GM18870 (cell line): ENCODE results near the gene BACH2.
A peak's percentile ranks its signal among the peaks of the same experiment; 100 is the strongest.

Experiments
- ATAC-seq: cut with Tn5 transposase; IDR thresholded peaks from one replicate; pipeline ENCODE4 v1.9.1; 2021; ENCODE audit warnings: moderate library complexity; ENCODE audit not compliant: unreplicated experiment

Gene BACH2

GRCh38 chr6:89952686-89953085, 344.0 kb downstream of the BACH2 start:
- no peak for ATAC-seq

- no peak for ATAC-seq
Measured at GRCh38 chr6:89952105-89952671, 344.5 kb downstream of the BACH2 start.

- ATAC-seq, result no peak
Measured at GRCh38 chr6:89951574-89952104, 345.0 kb downstream of the BACH2 start.

GRCh38 chr6:89950879-89951391, 345.7 kb downstream of the BACH2 start:
- no peak for ATAC-seq

GRCh38 chr6:89950446-89950845, 346.2 kb downstream of the BACH2 start:
- ATAC-seq, result no peak

- no peak for ATAC-seq
Measured at GRCh38 chr6:89948876-89949275, 347.8 kb downstream of the BACH2 start.

- ATAC-seq, result no peak
Measured at GRCh38 chr6:89944826-89945407, 351.7 kb downstream of the BACH2 start.

- ATAC-seq, result no peak
Measured at GRCh38 chr6:89944181-89944755, 352.4 kb downstream of the BACH2 start.

GRCh38 chr6:89942601-89943000, 354.0 kb downstream of the BACH2 start:
- ATAC-seq, result no peak

- no peak for ATAC-seq
Measured at GRCh38 chr6:89941763-89942497, 354.7 kb downstream of the BACH2 start.

GRCh38 chr6:89941031-89941762, 355.4 kb downstream of the BACH2 start:
- no peak for ATAC-seq

GRCh38 chr6:89940225-89941027, 356.2 kb downstream of the BACH2 start:
- peak; percentile 88 for ATAC-seq

- no peak for ATAC-seq
Measured at GRCh38 chr6:89939144-89939543, 357.5 kb downstream of the BACH2 start.

GRCh38 chr6:89938014-89938413, 358.6 kb downstream of the BACH2 start:
- ATAC-seq, result no peak

GRCh38 chr6:89936177-89936576, 360.5 kb downstream of the BACH2 start:
- no peak for ATAC-seq

GRCh38 chr6:89934685-89935366, 361.8 kb downstream of the BACH2 start:
- ATAC-seq, result no peak

- no peak for ATAC-seq
Measured at GRCh38 chr6:89932245-89932802, 364.3 kb downstream of the BACH2 start.

GRCh38 chr6:89930789-89931188, 365.9 kb downstream of the BACH2 start:
- no peak for ATAC-seq

- ATAC-seq, result no peak
Measured at GRCh38 chr6:89928604-89929003, 368.0 kb downstream of the BACH2 start.
